SK-N-MC (cell line): Measurements from ENCODE around the gene LAMC3.

ENCODE experiments used
- EZH2 ChIP-seq: fragments of 200-600 bp; sonication (generic); IDR thresholded peaks from one replicate; pipeline ENCODE4 v1.6.1; 2017; ENCODE audit warnings: antibody characterized with exemption
- FOXP2 ChIP-seq: optimal IDR thresholded peaks from 2 replicates; pipeline ENCODE3; 2011; ENCODE audit warnings: mild to moderate bottlenecking, moderate library complexity; ENCODE audit not compliant: insufficient read depth; ENCODE audit errors: extremely low read length, control extremely low read depth
- POLR2AphosphoS5 ChIP-seq: IDR thresholded peaks from 2 replicates; pipeline ENCODE4 v1.6.1; 2012; ENCODE audit warnings: mild to moderate bottlenecking, low read depth, low read length, borderline replicate concordance

- TF ChIP-seq EZH2 = no peak
- no peak for TF ChIP-seq POLR2AphosphoS5
- no peak for TF ChIP-seq FOXP2
Measured at GRCh38 chr9:131012023-131012334, 3.0 kb downstream of the LAMC3 start.
